Measurements from ENCODE around the gene P2RY2.
"Not testable (repeated sequence)": the region's sequence is repeated elsewhere in the genome, so short reads cannot be mapped to it uniquely, and the experiment has no call there.

The P2RY2 gene

GRCh38 chr11:73270016-73270854 lies 52.2 kb downstream of the P2RY2 start:
- no peak for DNase-seq

DNA sequence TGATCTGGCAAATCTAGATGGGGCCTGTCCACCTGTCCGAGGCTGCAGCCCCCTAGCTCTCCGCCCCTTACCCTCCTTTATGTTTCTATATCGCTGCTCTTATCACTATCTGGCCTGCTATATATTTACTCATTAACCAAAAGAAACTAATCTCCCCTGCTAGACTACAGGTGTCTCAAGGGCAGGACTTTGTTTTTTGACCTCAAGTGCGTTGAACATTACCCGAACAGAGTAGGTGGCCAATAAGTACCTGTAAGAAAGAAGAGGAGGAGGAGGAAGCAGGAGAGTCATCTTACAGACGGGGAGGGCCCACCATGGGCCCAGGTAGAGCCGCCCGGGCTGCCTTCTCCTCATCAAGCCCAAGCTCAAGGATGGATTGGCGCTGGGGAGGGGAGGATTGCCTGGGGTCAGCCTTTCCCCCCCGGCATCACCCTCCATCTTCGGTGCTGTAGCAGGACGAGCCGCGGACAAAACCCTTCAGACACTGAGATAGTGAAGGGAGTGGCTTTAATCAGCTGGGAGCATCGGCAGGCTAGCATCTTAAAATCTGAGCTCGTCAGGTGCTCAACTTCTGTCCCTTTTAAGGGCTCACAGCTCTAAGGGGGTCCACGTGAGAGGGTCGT lies 52.9 kb downstream of the P2RY2 start:
- no peak for DNase-seq

DNA sequence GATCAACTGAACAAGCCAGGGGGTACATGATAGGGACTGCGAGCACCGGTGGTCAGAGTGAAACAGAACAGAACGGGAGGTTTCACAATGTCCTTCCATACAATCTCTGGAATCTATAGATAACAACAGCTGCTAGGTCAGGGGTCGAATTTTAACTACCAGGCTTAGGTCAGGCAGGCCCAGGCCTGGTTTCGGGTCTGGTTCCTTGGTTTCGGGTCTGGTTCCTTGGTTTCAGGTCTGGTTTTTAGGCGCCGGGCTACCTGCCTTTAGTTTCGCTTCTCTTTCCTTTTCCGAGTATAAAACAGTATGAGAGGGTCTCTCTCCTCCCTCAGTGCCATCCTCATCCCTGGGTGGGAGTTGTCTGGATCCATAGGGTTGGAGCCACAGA lies 53.4 kb downstream of the P2RY2 start:
- DNase-seq: not testable (repeated sequence)

GRCh38 chr11:73271936-73272679 lies 54.0 kb downstream of the P2RY2 start, which contains the start of gene P2RY6:
Gene P2RY6, plus strand, starts transcription at chr11:73272338. Its CDS starts 24,181 bp downstream, at chr11:73296519.
- DNase-seq: no peak

DNA sequence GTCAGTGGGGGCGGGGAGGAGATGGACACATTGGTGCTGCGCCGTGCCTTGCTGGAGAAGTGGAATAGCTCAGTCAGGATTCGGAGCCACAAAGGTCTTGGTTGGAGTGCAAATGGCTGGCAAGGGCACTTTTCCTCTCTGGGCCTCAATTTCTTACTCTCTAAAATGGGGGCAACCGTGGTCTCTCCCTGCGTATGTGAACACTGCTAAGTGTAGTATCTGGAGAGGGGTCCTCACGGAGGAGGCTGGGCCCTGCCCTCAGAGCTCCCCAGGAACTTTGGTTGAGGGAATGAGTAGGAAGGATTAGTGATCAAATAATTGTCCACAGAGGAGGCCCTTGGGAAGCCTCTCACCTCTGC lies 54.6 kb downstream of the P2RY2 start:
- DNase-seq: no peak

GRCh38 chr11:73273222-73273895 lies 55.3 kb downstream of the P2RY2 start:
- DNase-seq: no peak

DNA sequence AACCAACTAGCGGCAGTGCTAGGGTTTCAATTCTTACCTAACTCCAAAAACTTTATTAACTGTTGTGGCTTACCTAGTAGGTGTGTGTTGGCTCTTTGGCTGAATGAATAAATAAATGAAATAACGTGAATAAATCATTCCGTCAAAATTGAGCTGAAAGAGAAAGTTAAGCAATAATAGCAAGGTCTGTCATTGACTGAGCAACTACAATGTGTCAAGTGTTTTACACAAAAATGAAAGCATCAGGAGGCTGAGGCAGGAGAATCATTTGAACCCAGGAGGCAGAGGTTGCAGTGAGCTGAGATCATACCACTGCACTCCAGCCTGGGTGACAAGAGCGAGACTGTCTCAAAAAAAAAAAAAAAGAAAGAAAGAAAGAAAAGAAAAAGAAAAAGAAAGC lies 56.1 kb downstream of the P2RY2 start:
- DNase-seq: not testable (repeated sequence)

- no peak for DNase-seq
These were observed 56.8 kb downstream of the P2RY2 start for GRCh38 chr11:73274722-73275380.

DNA sequence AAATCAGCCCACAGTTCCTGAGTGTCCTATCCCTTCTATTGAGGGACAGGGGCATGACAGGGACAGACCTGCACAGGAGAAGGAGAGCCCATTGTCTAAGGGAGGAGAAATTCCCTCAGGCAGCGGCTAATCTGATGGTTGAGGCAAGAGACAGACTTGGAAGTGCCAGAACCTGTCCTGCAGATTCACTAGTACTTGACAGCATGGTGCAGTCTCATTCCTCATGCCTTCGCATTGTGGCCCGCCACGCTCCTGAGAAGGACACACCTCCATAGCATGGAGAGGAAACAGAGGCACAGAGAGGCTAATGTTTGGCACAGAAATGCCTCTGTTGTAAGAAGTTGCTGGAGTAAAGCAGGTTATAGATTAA lies 57.3 kb downstream of the P2RY2 start:
- DNase-seq: no peak

DNA sequence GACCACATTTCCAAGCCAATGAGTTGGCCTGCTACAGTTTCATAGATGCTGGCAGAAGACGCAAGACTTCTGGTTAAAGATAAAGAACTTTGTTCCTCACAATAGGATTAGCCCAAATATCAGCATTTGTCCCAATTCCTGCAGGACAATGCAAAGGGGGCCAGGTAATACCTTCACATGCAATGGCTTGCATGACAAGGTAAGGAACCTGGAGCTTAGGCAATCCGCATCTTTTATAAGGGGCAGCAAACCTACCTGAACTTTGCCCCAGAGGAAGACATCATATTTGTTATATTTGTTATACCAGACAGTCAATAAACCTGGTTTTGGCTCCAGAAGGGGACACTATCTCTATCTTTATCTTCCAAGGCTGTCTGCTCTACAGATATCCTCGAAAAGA lies 59.4 kb downstream of the P2RY2 start:
- no peak for DNase-seq

DNA sequence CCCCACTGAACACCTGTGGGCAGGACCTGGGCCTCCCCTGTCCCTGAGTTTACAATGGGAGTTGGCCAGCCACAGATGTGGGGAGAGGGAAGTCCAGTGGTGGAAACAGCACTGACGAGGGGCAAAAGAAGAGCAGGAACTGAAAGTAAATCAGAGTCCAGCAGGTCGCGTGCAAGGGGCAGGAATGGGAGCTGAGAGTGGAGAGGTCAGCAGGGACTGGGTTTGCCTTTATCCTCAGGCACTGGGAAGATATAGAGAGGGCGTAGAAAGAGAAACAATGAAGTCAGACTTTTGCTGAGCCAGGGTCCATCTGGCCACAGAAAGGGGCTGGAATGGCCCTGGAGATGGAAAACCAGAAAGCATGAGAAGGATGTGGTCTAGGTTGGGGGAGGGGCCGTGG lies 62.5 kb downstream of the P2RY2 start:
- DNase-seq: no peak

DNA sequence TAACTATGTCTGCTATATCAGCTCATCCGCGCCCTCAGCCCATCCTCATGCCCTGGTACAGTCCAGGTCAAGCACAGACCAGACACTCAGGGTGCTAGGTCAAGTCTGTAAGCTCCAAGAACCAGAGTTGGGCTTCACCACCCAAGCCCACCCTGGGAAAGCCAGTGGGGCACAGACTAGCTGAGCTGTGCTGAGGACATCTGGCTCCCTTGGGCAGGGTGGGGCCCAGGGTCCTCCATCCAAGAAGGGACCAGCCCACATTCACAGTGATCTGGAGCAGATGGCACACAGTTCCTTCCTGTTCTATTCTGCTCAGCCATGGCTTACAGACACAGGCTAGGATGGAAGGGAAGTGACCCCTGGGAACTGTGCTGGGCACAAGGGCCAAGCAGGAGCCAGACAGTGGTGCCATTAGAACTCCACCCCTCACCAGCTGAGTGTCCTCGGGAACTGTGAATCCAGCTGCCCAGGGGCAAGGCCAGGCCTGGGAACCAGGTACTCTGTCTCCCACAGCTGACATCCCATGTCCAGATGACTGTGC lies 63.2 kb downstream of the P2RY2 start:
- no peak for DNase-seq

DNA sequence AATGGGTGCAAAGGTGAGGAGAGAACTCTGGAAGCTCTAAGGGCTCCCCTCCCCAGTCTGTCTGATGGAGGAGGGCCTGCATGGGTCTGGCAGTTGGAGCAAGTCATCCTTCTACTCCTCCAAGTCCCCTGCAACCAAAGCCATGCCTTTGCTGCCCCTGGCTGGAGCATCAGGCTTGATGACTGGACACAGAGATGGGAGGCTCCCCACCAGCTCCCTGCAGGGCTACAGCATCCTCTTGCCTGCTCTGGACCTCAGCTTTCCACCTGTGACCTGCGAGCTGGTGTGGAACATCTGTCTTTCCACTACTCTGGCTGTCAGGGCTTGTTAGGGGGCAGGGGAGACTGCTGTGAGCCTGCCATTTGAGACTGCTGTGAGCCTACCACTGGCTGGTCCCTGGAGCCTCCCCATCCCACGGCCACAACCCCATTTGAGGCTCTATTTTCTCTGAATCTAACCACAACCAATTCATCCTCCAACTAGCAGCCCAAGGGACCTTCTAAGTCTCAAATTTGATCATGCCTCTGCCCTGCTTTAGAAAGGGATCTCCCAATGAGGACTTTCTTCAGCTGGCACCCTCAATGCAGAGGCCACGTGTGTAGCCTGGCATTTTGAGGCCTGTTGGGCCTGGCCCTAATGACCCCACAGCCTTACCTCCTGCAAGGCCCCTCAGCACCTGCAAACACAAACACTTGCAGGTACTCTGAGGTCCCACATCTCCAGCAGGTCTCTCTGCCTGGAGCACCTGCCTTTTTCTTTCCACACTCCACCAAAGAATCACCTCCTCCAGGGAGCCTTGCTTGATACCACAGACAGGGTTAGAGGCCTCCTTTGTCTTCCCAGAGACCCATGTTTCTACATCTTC lies 63.9 kb downstream of the P2RY2 start:
- no peak for DNase-seq

GRCh38 chr11:73283276-73284000 lies 65.4 kb downstream of the P2RY2 start:
- no peak for DNase-seq

GRCh38 chr11:73284106-73284505 lies 66.0 kb downstream of the P2RY2 start:
- no peak for DNase-seq

DNA sequence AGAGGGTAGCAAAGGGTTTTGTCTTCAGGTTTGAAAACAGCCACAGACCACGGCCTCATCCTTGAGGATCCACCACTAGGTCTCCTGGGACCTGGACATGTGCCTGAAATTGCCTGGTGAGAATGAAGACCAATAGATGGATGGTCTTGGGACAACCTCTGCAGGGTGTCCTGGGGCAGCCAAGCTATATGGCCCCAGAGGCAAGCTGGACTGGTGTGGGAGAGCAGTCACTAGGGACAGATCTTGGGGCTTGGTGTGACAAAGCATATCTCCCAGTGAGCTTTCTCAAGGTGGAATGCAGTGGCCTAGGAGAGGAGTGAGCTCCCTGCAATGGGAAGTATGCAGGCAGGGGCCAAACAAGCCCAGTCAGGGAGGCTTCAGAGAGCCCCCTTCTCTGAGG lies 67.6 kb downstream of the P2RY2 start:
- no peak for DNase-seq

Data from activated naive CD4-positive, alpha-beta T cell treated with anti-CD3 and anti-CD28 coated beads, Interleukin-2, amount 50 U/mL, for 16 hours (primary cell).